ENCODE data around the gene TPGS1.

Gene TPGS1

GRCh38 chr19:485077-485476 lies 22.2 kb upstream of the TPGS1 start:
- in situ Hi-C loops (cut with MboI; ENCODE audit: low sequenced_read_pairs, unreplicated experiment), result no loop called here
- DNase-seq (ENCODE audit: low spot score), result no peak
- no peak for TF ChIP-seq CTCF (IDR thresholded peaks at IDR 0.05; ENCODE audit: borderline replicate concordance, control extremely low read depth, extremely low read depth, insufficient read depth, missing control alignments)

GRCh38 chr19:485583-486236 lies 21.6 kb upstream of the TPGS1 start:
- no peak for DNase-seq (ENCODE audit: low spot score)
- no peak for TF ChIP-seq CTCF (IDR thresholded peaks at IDR 0.05; ENCODE audit: borderline replicate concordance, control extremely low read depth, extremely low read depth, insufficient read depth, missing control alignments)
- in situ Hi-C loops (cut with MboI; ENCODE audit: low sequenced_read_pairs, unreplicated experiment), result no loop called here

- in situ Hi-C loops (cut with MboI; ENCODE audit: low sequenced_read_pairs, unreplicated experiment), result no loop called here
- DNase-seq (ENCODE audit: low spot score), result peak; percentile 98
- TF ChIP-seq CTCF (IDR thresholded peaks at IDR 0.05; ENCODE audit: borderline replicate concordance, control extremely low read depth, extremely low read depth, insufficient read depth, missing control alignments), result no peak
Measured at GRCh38 chr19:488505-489417, 18.5 kb upstream of the TPGS1 start.

GRCh38 chr19:489418-490196 lies 17.7 kb upstream of the TPGS1 start:
- peak; percentile 36 for DNase-seq (ENCODE audit: low spot score)
- in situ Hi-C loops (cut with MboI; ENCODE audit: low sequenced_read_pairs, unreplicated experiment), result no loop called here
- TF ChIP-seq CTCF (IDR thresholded peaks at IDR 0.05; ENCODE audit: borderline replicate concordance, control extremely low read depth, extremely low read depth, insufficient read depth, missing control alignments), result no peak

GRCh38 chr19:491146-491741 lies 16.1 kb upstream of the TPGS1 start:
- no peak for TF ChIP-seq CTCF (IDR thresholded peaks at IDR 0.05; ENCODE audit: borderline replicate concordance, control extremely low read depth, extremely low read depth, insufficient read depth, missing control alignments)
- no peak for DNase-seq (ENCODE audit: low spot score)
- in situ Hi-C loops (cut with MboI; ENCODE audit: low sequenced_read_pairs, unreplicated experiment), result no loop called here

GRCh38 chr19:492091-492531 lies 15.2 kb upstream of the TPGS1 start:
- in situ Hi-C loops (cut with MboI; ENCODE audit: low sequenced_read_pairs, unreplicated experiment), result no loop called here
- no peak for TF ChIP-seq CTCF (IDR thresholded peaks at IDR 0.05; ENCODE audit: borderline replicate concordance, control extremely low read depth, extremely low read depth, insufficient read depth, missing control alignments)
- no peak for DNase-seq (ENCODE audit: low spot score)
